ENCODE data around the gene PGP. TPM values are rescaled to one million over a fixed set of nuclear protein-coding genes. Genes with fewer than 3 reads are reported as not detected.
"Not testable (repeated sequence)": the region's sequence is repeated elsewhere in the genome, so short reads cannot be mapped to it uniquely, and the experiment has no call there.

The PGP gene
- total RNA-seq: 10.1 TPM

- no peak for DNase-seq
These were observed at the start of gene PGP for GRCh38 chr16:2214719-2214968. Gene PGP (minus strand): TSS chr16:2214840. CDS start chr16:2214777, 63 bp downstream.

- DNase-seq: not testable (repeated sequence)
These were observed 48.4 kb upstream of the PGP start for GRCh38 chr16:2263026-2263425.

- no peak for DNase-seq
These were observed 45.6 kb upstream of the PGP start for GRCh38 chr16:2260250-2260649.

- DNase-seq: not testable (repeated sequence)
These were observed 43.9 kb upstream of the PGP start for GRCh38 chr16:2258530-2258929.

GRCh38 chr16:2257726-2258125, 43.1 kb upstream of the PGP start:
- DNase-seq: no peak

GRCh38 chr16:2256531-2257140, 42.0 kb upstream of the PGP start:
- DNase-seq: no peak

GRCh38 chr16:2253293-2253692, 38.7 kb upstream of the PGP start:
- DNase-seq: no peak

GRCh38 chr16:2252806-2253148, 38.1 kb upstream of the PGP start:
- DNase-seq: no peak

- DNase-seq: peak; percentile 85
These were observed 36.9 kb upstream of the PGP start, which contains the start of gene ECI1 for GRCh38 chr16:2251296-2252111. Gene ECI1 (minus strand): TSS chr16:2251587. CDS start chr16:2251566, 21 bp downstream.

GRCh38 chr16:2250652-2251295, 36.1 kb upstream of the PGP start:
- DNase-seq: no peak

- DNase-seq: no peak
These were observed 31.8 kb upstream of the PGP start for GRCh38 chr16:2246301-2246885.

GRCh38 chr16:2244926-2245795, 30.5 kb upstream of the PGP start:
- no peak for DNase-seq

GRCh38 chr16:2244301-2244700, 29.7 kb upstream of the PGP start:
- DNase-seq: no peak

- DNase-seq: no peak
These were observed 29.1 kb upstream of the PGP start for GRCh38 chr16:2243781-2244180.

GRCh38 chr16:2243031-2243528, 28.4 kb upstream of the PGP start:
- DNase-seq: no peak

- peak; percentile 28 for DNase-seq
These were observed 28.0 kb upstream of the PGP start for GRCh38 chr16:2242598-2242997.

- DNase-seq: not testable (repeated sequence)
These were observed 25.7 kb upstream of the PGP start for GRCh38 chr16:2240331-2240730.

GRCh38 chr16:2238838-2239675, 24.4 kb upstream of the PGP start:
- no peak for DNase-seq

GRCh38 chr16:2238150-2238837, 23.7 kb upstream of the PGP start:
- no peak for DNase-seq

- DNase-seq: no peak
These were observed 23.0 kb upstream of the PGP start for GRCh38 chr16:2237493-2238149.
